ENCODE measurements around the gene MAP2K6. TPM values are rescaled to one million over a fixed set of nuclear protein-coding genes. Genes with fewer than 3 reads are reported as not detected.

The MAP2K6 gene
- total RNA-seq, 1 experiment from 2014 or later = 43.0 TPM

- TF ChIP-seq PREB (CRISPR knock-in tag; IDR thresholded peaks at IDR 0.05; ENCODE audit: borderline replicate concordance) (no peak), FOXK1 (CRISPR knock-in tag; IDR thresholded peaks at IDR 0.05) (0 out of 2 replicates have a peak, but pooled peaks have one; percentile 29)
Measured at GRCh38 chr17:69450131-69450530, 35.6 kb downstream of the MAP2K6 start (continued).

- POLR2A ChIA-PET = interaction anchor here (1.3 kb wide), 1 partner anchor 11 kb away, joined by 3 read pairs; no protein-coding TSS in a partner anchor
- no peaks in the 10 kb centered on the region; the same call in 1 of the 2 replicates for H3K36me3 Mint-ChIP-seq
- no peak for DNase-seq (ENCODE audit: low spot score)
Measured at GRCh38 chr17:69450918-69451317, 36.4 kb downstream of the MAP2K6 start.

More at GRCh38 chr17:69450918-69451317, 36.4 kb downstream of the MAP2K6 start:
- Mint-ChIP-seq H3K27ac (peak overlapping the region; percentile 98), H3K27me3 (ENCODE audit: low read depth) (no peaks in the 10 kb centered on the region), H3K4me3 (no peak overlapping the region), H3K4me1 (peaks cover 77% of the 10 kb centered on the region), H3K9me3 (no peaks in the 10 kb centered on the region)
- TF ChIP-seq NFYB (CRISPR knock-in tag; conservative IDR thresholded peaks at IDR 0.05; ENCODE audit: low read depth) (no peak), RELA (CRISPR knock-in tag; IDR thresholded peaks at IDR 0.05; ENCODE audit: borderline replicate concordance) (no peak), NR2C2 (CRISPR knock-in tag; IDR thresholded peaks at IDR 0.05) (no peak), ZNF512 (CRISPR knock-in tag; IDR thresholded peaks at IDR 0.05; ENCODE audit: borderline replicate concordance) (no peak), FOXP1 (CRISPR knock-in tag; IDR thresholded peaks at IDR 0.05; ENCODE audit: borderline replicate concordance) (no peak), ZNF671 (CRISPR knock-in tag; IDR thresholded peaks at IDR 0.05) (no peak), JAZF1 (CRISPR knock-in tag; IDR thresholded peaks at IDR 0.05) (no peak), ZNF532 (CRISPR knock-in tag; IDR thresholded peaks at IDR 0.05; ENCODE audit: borderline replicate concordance) (no peak), ZNF425 (CRISPR knock-in tag; conservative IDR thresholded peaks at IDR 0.05) (no peak), ZNF317 (CRISPR knock-in tag; IDR thresholded peaks at IDR 0.05; ENCODE audit: borderline replicate concordance, low read depth) (no peak), ERG (CRISPR knock-in tag; IDR thresholded peaks at IDR 0.05) (no peak), ATF1 (CRISPR knock-in tag; IDR thresholded peaks at IDR 0.05) (no peak), USF2 (CRISPR knock-in tag; IDR thresholded peaks at IDR 0.05) (no peak), ZBTB43 (CRISPR knock-in tag; IDR thresholded peaks at IDR 0.05) (no peak), E2F4 (CRISPR knock-in tag; IDR thresholded peaks at IDR 0.05; ENCODE audit: borderline replicate concordance, low read depth) (no peak)
- CTCF ChIA-PET = interaction anchor here (0.8 to 2.0 kb wide), 6 partner anchors 11 to 558 kb away, joined by 3 to 6 read pairs (median 4); partner anchors contain the start of gene MAP2K6
- ATAC-seq = no peak
